Left lung (tissue), 10 donors: ENCODE data around the gene PLXNA2. TPM values are rescaled to one million over a fixed set of nuclear protein-coding genes. Genes with fewer than 3 reads are reported as not detected.

ENCODE experiments used
- ATAC-seq: fragments of 200-7000 bp; cut with Tn5 transposase; one replicate; pipeline ENCODE4 v1.9.1; 2020; ENCODE audit warnings: moderate library complexity
- DNase-seq, 4 donors: peaks; one replicate each; pipeline ENCODE4 v3.0.0-alpha.2; 2013 to 2020
- H3K27ac ChIP-seq, 2 donors: fragments of 200-600 bp; sonication (generic) in 1 of 2; one replicate each; pipeline versions ENCODE4 v1.5.0 to v1.8.0; 2020 to 2021
- H3K27me3 ChIP-seq, 2 donors: fragments of 200-600 bp; sonication (generic) in 1 of 2; one replicate each; pipeline versions ENCODE4 v1.5.0 to v1.8.0; 2020 to 2021
- H3K36me3 ChIP-seq, 2 donors: fragments of 200-600 bp; sonication (generic) in 1 of 2; one replicate each; pipeline versions ENCODE4 v1.5.0 to v1.8.0; 2020 to 2021
- H3K4me1 ChIP-seq, 2 donors: fragments of 200-600 bp; one replicate each; pipeline ENCODE4 v1.8.0; 2021
- H3K4me3 ChIP-seq, 2 donors: fragments of 200-600 bp; sonication (generic) in 1 of 2; one replicate each; pipeline versions ENCODE4 v1.5.0 to v1.8.0; 2020 to 2021; ENCODE audit warnings: mild to moderate bottlenecking in 1 of 2
- H3K9me3 ChIP-seq, 2 donors: fragments of 200-600 bp; sonication (generic) in 1 of 2; one replicate each; pipeline versions ENCODE4 v1.5.0 to v1.8.0; 2020 to 2021
- intact Hi-C, 2 donors: fragments of 100-400 bp; cut with DNase I; formaldehyde crosslinking; loops; one replicate each; pipeline versions ENCODE4 v1.11.2 to v1.14.2; 2022
- polyA plus RNA-seq, 6 donors: library from polyadenylated mRNA; unstranded; fragments of 120-200 nt; gene quantifications; one replicate each; pipeline ENCODE4 v1.2.1, GENCODE V29; 2013; ENCODE audit not compliant: insufficient read length in 6 of 6
- total RNA-seq, 2 donors: library from RNA; stranded (reverse); fragmentation: NEBNext Ultra II Directional; extraction: Animal tissue kit (Norgen Biotek cat#: 25700); gene quantifications; one replicate each; pipeline ENCODE4 v1.2.1, GENCODE V29; 2021
- TF ChIP-seq, protein P1 (sequence below), 2 donors: fragments of 200-600 bp; sonication (generic) in 1 of 2; IDR thresholded peaks; one replicate each; pipeline versions ENCODE4 v1.5.0 to v1.8.0; 2021; ENCODE audit warnings: antibody characterized with exemption in 2 of 2
- donor health status: DM: no; HTN: yes; CAD: no.
- donor health status: DM: no; HTN: no; CAD: no.

PLXNA2 gene
- total and polyA plus RNA-seq, 8 donors, result 21.4 to 92.8 (median 34.0) TPM

DNA sequence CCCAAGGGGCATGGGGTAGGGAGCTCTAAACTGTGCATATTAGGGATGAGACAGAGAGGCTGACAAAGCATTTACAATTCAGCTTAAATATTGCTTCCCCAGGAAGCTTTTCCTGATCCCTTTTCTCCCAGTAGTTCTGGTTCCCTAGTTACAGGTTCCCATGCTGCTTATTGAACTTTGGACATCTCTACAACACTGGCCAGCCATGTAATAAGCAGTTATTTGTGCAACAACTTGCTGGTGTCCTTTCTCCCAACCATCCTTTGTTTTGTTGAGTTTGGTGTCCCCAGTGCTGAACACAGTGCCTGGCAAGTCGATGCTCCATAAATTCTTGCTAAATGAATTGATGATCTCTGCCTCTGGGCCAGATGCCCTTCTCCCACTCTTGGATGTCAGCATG is 80.6 kb downstream of the PLXNA2 start:
- no peaks in the 10 kb centered on the region for H3K9me3 ChIP-seq
- TF ChIP-seq, protein P1, sequence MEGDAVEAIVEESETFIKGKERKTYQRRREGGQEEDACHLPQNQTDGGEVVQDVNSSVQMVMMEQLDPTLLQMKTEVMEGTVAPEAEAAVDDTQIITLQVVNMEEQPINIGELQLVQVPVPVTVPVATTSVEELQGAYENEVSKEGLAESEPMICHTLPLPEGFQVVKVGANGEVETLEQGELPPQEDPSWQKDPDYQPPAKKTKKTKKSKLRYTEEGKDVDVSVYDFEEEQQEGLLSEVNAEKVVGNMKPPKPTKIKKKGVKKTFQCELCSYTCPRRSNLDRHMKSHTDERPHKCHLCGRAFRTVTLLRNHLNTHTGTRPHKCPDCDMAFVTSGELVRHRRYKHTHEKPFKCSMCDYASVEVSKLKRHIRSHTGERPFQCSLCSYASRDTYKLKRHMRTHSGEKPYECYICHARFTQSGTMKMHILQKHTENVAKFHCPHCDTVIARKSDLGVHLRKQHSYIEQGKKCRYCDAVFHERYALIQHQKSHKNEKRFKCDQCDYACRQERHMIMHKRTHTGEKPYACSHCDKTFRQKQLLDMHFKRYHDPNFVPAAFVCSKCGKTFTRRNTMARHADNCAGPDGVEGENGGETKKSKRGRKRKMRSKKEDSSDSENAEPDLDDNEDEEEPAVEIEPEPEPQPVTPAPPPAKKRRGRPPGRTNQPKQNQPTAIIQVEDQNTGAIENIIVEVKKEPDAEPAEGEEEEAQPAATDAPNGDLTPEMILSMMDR (IDR thresholded peaks at IDR 0.05), result no peak
- no peak overlapping the region for H3K4me3 ChIP-seq
- peaks cover 30 to 68% of the 10 kb centered on the region in 2 donors for H3K4me1 ChIP-seq
- DNase-seq (no peak), ATAC-seq (no peak)
- no peaks in the 10 kb centered on the region for H3K27me3 ChIP-seq
- H3K27ac ChIP-seq, result no peak overlapping the region
- no peaks in the 10 kb centered on the region for H3K36me3 ChIP-seq
- intact Hi-C loops, result no loop called here

DNA sequence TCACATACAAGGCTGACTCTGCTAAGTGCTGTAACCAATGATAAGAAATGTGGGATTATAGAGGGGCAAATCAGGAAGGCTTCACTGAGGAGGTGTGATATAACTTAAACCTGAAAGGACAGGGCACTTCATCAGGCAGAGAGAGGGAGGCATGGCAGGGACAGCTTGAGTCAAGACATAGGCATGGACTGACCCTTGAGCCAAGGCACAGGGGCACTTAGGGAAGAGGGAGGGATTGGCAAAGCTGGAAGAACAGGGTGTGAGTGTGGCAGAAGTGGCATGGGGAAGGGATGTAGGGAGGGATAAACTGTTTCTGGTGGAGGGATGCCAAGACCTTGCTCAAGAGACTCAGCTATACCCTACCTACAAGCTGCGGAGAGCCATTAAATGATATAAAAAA is 81.3 kb downstream of the PLXNA2 start:
- DNase-seq, result peak in 1 of 4 donors; percentile 78
- peak; percentile 84 for ATAC-seq
- Histone ChIP-seq H3K36me3 (no peaks in the 10 kb centered on the region), H3K4me1 (peaks cover 30 to 68% of the 10 kb centered on the region in 2 donors), H3K4me3 (no peak overlapping the region), H3K27me3 (no peaks in the 10 kb centered on the region), H3K9me3 (no peaks in the 10 kb centered on the region), H3K27ac (peak overlapping the region in 1 of 2 donors; percentile 25)
- intact Hi-C loops, result no loop called here
- TF ChIP-seq, protein P1 (IDR thresholded peaks at IDR 0.05), result no peak

DNA sequence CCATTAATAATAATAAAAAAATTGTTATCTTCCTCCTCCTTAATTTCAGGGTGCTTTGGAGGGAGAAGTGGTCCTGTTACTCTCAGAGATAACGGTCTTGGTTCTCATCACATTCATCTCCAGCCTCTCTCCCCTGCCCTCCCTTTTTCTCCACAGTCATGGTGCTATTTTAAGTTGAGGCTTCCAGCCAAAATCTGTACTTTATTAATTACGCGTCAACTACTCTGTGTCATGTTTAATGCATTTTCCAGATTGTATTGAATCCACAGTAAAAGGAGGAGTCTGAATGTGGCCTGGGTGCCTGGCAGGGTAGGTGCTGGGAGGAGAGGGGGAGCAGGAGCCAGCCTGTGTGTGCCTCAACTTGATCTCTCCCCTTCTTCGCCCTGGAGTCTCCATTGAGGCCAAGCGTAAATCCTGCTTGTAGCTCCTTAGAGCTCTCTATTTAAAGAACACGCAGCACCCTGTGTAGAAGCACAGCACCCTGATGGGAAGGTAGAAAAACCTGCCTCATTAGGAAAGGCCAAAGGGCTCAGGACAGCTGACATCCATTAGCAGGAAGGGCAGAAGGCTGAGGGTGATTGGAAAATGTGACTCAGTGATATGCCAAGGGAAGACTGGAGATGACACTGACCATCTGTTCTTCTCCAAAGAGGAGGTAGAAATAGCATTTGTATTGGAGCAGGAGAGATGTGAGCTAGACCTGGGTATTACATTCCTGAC is 82.4 kb downstream of the PLXNA2 start:
- Histone ChIP-seq H3K36me3 (no peaks in the 10 kb centered on the region), H3K27me3 (no peaks in the 10 kb centered on the region), H3K4me1 (peaks cover 30 to 64% of the 10 kb centered on the region in 2 donors), H3K4me3 (no peak overlapping the region), H3K9me3 (no peaks in the 10 kb centered on the region), H3K27ac (peak overlapping the region in 1 of 2 donors; percentile 25)
- DNase-seq, result peak in 1 of 4 donors; percentile 57
- TF ChIP-seq, protein P1 (IDR thresholded peaks at IDR 0.05), result no peak
- intact Hi-C loops, result no loop called here
- ATAC-seq, result peak; percentile 5

DNA sequence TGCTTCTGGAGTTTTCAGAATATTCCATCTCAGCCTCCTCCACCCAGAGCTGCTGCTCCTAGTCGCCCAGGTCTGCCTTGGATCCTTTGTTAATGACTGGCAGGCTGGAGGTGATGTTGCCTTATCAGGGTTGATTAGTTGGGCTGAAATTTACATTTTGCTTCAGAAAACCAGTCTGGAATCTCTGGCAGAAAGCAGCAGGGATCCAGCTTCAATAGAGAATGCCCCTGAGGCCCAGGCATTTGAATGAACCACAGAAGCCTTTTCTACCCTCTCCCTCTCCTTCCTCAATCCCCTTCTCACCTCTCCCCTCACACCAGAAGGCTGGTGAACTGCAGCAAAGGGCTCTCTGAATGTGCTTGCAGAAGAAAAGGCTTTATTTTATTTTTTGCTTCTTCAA is 83.2 kb downstream of the PLXNA2 start:
- no peak overlapping the region for H3K27ac ChIP-seq
- no peaks in the 10 kb centered on the region for H3K27me3 ChIP-seq
- H3K36me3 ChIP-seq, result no peaks in the 10 kb centered on the region
- H3K4me1 ChIP-seq, result peaks cover 30 to 63% of the 10 kb centered on the region in 2 donors
- DNase-seq (no peak), ATAC-seq (no peak)
- H3K4me3 ChIP-seq, result no peak overlapping the region
- intact Hi-C loops, result no loop called here
- H3K9me3 ChIP-seq, result no peaks in the 10 kb centered on the region
- TF ChIP-seq, protein P1 (IDR thresholded peaks at IDR 0.05), result no peak

DNA sequence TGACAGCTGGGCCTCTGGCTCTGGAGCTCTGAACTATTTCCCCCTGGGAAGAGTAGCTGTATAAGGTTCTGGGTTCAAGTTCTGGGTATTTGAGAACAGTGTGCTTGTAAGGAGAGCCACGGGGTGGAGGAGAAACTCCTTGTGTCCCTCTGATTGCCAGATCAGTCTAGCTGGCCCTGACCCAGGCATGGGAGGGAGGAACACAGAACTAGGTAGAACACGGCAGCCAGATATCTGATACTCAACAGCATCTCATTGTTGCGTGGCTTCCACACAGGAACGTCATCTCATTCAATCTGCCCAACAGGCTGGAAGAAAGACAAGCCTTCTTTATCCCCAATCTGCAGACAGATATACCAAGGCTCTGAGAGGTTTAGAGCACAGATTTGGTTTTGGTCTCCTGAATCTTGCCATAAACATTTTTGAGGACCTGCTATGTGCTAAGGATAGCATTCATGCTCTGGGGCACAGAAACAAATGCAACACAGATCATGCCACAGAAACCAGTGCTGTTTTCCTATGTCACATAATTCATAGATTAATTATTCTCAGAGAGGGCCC is 83.8 kb downstream of the PLXNA2 start:
- Histone ChIP-seq H3K27me3 (no peaks in the 10 kb centered on the region), H3K36me3 (no peaks in the 10 kb centered on the region), H3K9me3 (no peaks in the 10 kb centered on the region), H3K4me1 (peaks cover 30 to 63% of the 10 kb centered on the region in 2 donors), H3K4me3 (no peak overlapping the region), H3K27ac (no peak overlapping the region)
- intact Hi-C loops, result no loop called here
- TF ChIP-seq, protein P1 (IDR thresholded peaks at IDR 0.05), result no peak
- DNase-seq, result no peak
- no peak for ATAC-seq
